Measurements from ENCODE around the gene F2R.
"Not testable (repeated sequence)": the region's sequence is repeated elsewhere in the genome, so short reads cannot be mapped to it uniquely, and the experiment has no call there.

The F2R gene

GRCh38 chr5:76715736-76716455 lies at the start of gene F2R:
Gene F2R, plus strand, starts transcription at chr5:76716126. Its CDS starts 182 bp downstream, at chr5:76716308.
- no peak for DNase-seq (ENCODE audit: extremely low read depth in 1 of 2, low read depth in 1 of 2)

GRCh38 chr5:76667495-76667894 lies 48.4 kb upstream of the F2R start:
- no peak for DNase-seq (ENCODE audit: extremely low read depth in 1 of 2, low read depth in 1 of 2)

- no peak for DNase-seq (ENCODE audit: extremely low read depth in 1 of 2, low read depth in 1 of 2)
These were observed 46.7 kb upstream of the F2R start for GRCh38 chr5:76669245-76669644.

GRCh38 chr5:76670508-76670907 lies 45.4 kb upstream of the F2R start:
- no peak for DNase-seq (ENCODE audit: extremely low read depth in 1 of 2, low read depth in 1 of 2)

GRCh38 chr5:76672242-76672641 lies 43.7 kb upstream of the F2R start:
- no peak for DNase-seq (ENCODE audit: extremely low read depth in 1 of 2, low read depth in 1 of 2)

- no peak for DNase-seq (ENCODE audit: extremely low read depth in 1 of 2, low read depth in 1 of 2)
These were observed 42.8 kb upstream of the F2R start for GRCh38 chr5:76673125-76673524.

GRCh38 chr5:76674330-76675066 lies 41.4 kb upstream of the F2R start:
- no peak for DNase-seq (ENCODE audit: extremely low read depth in 1 of 2, low read depth in 1 of 2)

- DNase-seq (ENCODE audit: extremely low read depth in 1 of 2, low read depth in 1 of 2) = no peak
These were observed 40.6 kb upstream of the F2R start for GRCh38 chr5:76675364-76675763.

GRCh38 chr5:76677849-76678472 lies 38.0 kb upstream of the F2R start:
- no peak for DNase-seq (ENCODE audit: extremely low read depth in 1 of 2, low read depth in 1 of 2)

GRCh38 chr5:76679231-76679630 lies 36.7 kb upstream of the F2R start:
- DNase-seq (ENCODE audit: extremely low read depth in 1 of 2, low read depth in 1 of 2) = no peak

GRCh38 chr5:76680826-76681225 lies 35.1 kb upstream of the F2R start:
- not testable (repeated sequence) for DNase-seq (ENCODE audit: extremely low read depth in 1 of 2, low read depth in 1 of 2)

- DNase-seq (ENCODE audit: extremely low read depth in 1 of 2, low read depth in 1 of 2) = no peak
These were observed 34.6 kb upstream of the F2R start for GRCh38 chr5:76681287-76681686.

GRCh38 chr5:76682387-76682786 lies 33.5 kb upstream of the F2R start:
- no peak for DNase-seq (ENCODE audit: extremely low read depth in 1 of 2, low read depth in 1 of 2)

GRCh38 chr5:76683816-76684731 lies 31.9 kb upstream of the F2R start:
- DNase-seq (ENCODE audit: extremely low read depth in 1 of 2, low read depth in 1 of 2) = no peak

GRCh38 chr5:76684756-76685519 lies 31.0 kb upstream of the F2R start:
- no peak for DNase-seq (ENCODE audit: extremely low read depth in 1 of 2, low read depth in 1 of 2)

- no peak for DNase-seq (ENCODE audit: extremely low read depth in 1 of 2, low read depth in 1 of 2)
These were observed 30.2 kb upstream of the F2R start for GRCh38 chr5:76685704-76686103.

- no peak for DNase-seq (ENCODE audit: extremely low read depth in 1 of 2, low read depth in 1 of 2)
These were observed 27.7 kb upstream of the F2R start for GRCh38 chr5:76688212-76688611.

- DNase-seq (ENCODE audit: extremely low read depth in 1 of 2, low read depth in 1 of 2) = no peak
These were observed 27.1 kb upstream of the F2R start for GRCh38 chr5:76688836-76689235.

GRCh38 chr5:76689321-76690036 lies 26.4 kb upstream of the F2R start:
- no peak for DNase-seq (ENCODE audit: extremely low read depth in 1 of 2, low read depth in 1 of 2)
